OCI-LY1 (cell line): ENCODE measurements around the gene SPTY2D1.

Source experiments
- H2AFZ ChIP-seq: fragments of 200-600 bp; sonication (generic), shearing (Covaris generic); 2 replicates; pipeline ENCODE4 v1.6.0; 2014; ENCODE audit warnings: antibody characterized with exemption, mild to moderate bottlenecking, low read length
- H3F3A ChIP-seq: fragments of 200-600 bp; sonication (generic), shearing (Covaris generic); 2 replicates; pipeline ENCODE4 v1.6.0; 2014; ENCODE audit warnings: mild to moderate bottlenecking, antibody characterized with exemption, low read length, moderate library complexity; ENCODE audit not compliant: insufficient read depth
- H3K27ac ChIP-seq: fragments of 200-600 bp; sonication (generic); 2 replicates; pipeline ENCODE4 v1.5.1; 2014; ENCODE audit warnings: low read length, mixed run types, mild to moderate bottlenecking, low read depth; ENCODE audit not compliant: poor library complexity, severe bottlenecking
- H3K27me3 ChIP-seq: fragments of 200-600 bp; sonication (generic); 2 replicates; pipeline ENCODE4 v1.6.0; 2014; ENCODE audit warnings: antibody characterized with exemption, mild to moderate bottlenecking, low read length, moderate library complexity; ENCODE audit not compliant: insufficient read depth
- H3K36me3 ChIP-seq: fragments of 200-600 bp; sonication (generic); 2 replicates; pipeline ENCODE4 v1.6.1; 2014; ENCODE audit warnings: mild to moderate bottlenecking, antibody characterized with exemption, low read length, moderate library complexity, mixed read lengths; ENCODE audit not compliant: insufficient read depth
- H3K4me1 ChIP-seq: fragments of 200-600 bp; sonication (generic); 2 replicates; pipeline ENCODE4 v1.5.1; 2014; ENCODE audit warnings: mild to moderate bottlenecking, low read length, moderate library complexity; ENCODE audit not compliant: insufficient read depth, severe bottlenecking
- H3K4me2 ChIP-seq: fragments of 200-600 bp; sonication (generic), shearing (Covaris generic); 2 replicates; pipeline ENCODE4 v1.6.1; 2014; ENCODE audit warnings: low read length
- H3K4me3 ChIP-seq: fragments of 200-600 bp; sonication (generic); 2 replicates; pipeline ENCODE4 v1.5.1; 2014; ENCODE audit warnings: low read length, low read depth, mild to moderate bottlenecking, mixed read lengths; ENCODE audit not compliant: poor library complexity, severe bottlenecking
- H3K79me2 ChIP-seq: fragments of 200-600 bp; shearing (Covaris generic); 2 replicates; pipeline ENCODE4 v1.6.1; 2016; ENCODE audit warnings: mixed run types, low read length, mixed read lengths; ENCODE audit not compliant: insufficient read depth
- H3K9ac ChIP-seq: fragments of 200-600 bp; sonication (generic), shearing (Covaris generic); 2 replicates; pipeline ENCODE4 v1.6.1; 2014; ENCODE audit warnings: mild to moderate bottlenecking, low read length, mixed read lengths
- H3K9me2 ChIP-seq: fragments of 200-600 bp; sonication (generic), shearing (Covaris generic); 2 replicates; pipeline ENCODE4 v1.6.1; 2014; ENCODE audit warnings: low read depth, mild to moderate bottlenecking, low read length, mixed read lengths
- H3K9me3 ChIP-seq: fragments of 200-600 bp; shearing (Covaris generic); 2 replicates; pipeline ENCODE4 v1.6.1; 2014; ENCODE audit warnings: low read length, mixed read lengths
- H4K20me1 ChIP-seq: fragments of 200-600 bp; sonication (generic), shearing (Covaris generic); 2 replicates; pipeline ENCODE4 v1.6.0; 2016; ENCODE audit warnings: mild to moderate bottlenecking, low read length; ENCODE audit not compliant: insufficient read depth
- EZH2 ChIP-seq: fragments of 200-600 bp; sonication (generic), shearing (Covaris generic); IDR thresholded peaks from 2 replicates; pipeline ENCODE4 v1.8.0; 2017; ENCODE audit warnings: borderline replicate concordance, mixed run types, mild to moderate bottlenecking, antibody characterized with exemption, low read length, moderate library complexity, mixed read lengths
- TF ChIP-seq, protein P1 (sequence below): fragments of 200-600 bp; sonication (generic), shearing (Covaris generic); IDR thresholded peaks from 2 replicates; pipeline ENCODE4 v1.5.1; 2017; ENCODE audit warnings: mild to moderate bottlenecking, antibody characterized with exemption, low read length, moderate library complexity, mixed read lengths

Gene SPTY2D1

DNA sequence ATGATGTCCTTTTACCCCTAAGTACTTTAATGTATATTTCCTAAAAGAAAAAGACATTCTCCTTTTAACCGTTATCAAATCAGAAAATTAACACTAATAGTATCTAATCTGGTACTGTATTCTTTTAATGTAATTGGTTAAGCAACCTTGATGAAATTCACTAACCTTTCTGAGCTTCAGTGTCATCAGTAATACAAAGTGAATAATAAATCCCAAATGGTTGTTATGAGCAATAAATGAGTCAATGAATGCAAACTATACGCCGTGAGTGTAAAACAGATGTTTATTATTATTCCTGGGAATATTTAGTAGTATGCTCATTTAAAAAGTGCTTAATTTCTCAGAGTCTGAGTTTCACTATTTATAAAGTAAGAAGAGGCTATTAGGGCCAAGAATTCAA lies 67.1 kb downstream of the SPTY2D1 start:
- H3K4me2 ChIP-seq = no peak overlapping the region
- no peaks in the 10 kb centered on the region for H3K9me3 ChIP-seq
- no peak overlapping the region for H3K9ac ChIP-seq
- no peaks in the 10 kb centered on the region for H4K20me1 ChIP-seq
- H3K4me1 ChIP-seq = no peaks in the 10 kb centered on the region
- no peaks in the 10 kb centered on the region for H3F3A ChIP-seq
- H3K36me3 ChIP-seq = no peaks in the 10 kb centered on the region
- no peak overlapping the region for H2AFZ ChIP-seq
- no peaks in the 10 kb centered on the region for H3K9me2 ChIP-seq
- no peak overlapping the region for H3K4me3 ChIP-seq
- no peak overlapping the region for H3K27ac ChIP-seq
- no peak for TF ChIP-seq EZH2
- TF ChIP-seq, protein P1, sequence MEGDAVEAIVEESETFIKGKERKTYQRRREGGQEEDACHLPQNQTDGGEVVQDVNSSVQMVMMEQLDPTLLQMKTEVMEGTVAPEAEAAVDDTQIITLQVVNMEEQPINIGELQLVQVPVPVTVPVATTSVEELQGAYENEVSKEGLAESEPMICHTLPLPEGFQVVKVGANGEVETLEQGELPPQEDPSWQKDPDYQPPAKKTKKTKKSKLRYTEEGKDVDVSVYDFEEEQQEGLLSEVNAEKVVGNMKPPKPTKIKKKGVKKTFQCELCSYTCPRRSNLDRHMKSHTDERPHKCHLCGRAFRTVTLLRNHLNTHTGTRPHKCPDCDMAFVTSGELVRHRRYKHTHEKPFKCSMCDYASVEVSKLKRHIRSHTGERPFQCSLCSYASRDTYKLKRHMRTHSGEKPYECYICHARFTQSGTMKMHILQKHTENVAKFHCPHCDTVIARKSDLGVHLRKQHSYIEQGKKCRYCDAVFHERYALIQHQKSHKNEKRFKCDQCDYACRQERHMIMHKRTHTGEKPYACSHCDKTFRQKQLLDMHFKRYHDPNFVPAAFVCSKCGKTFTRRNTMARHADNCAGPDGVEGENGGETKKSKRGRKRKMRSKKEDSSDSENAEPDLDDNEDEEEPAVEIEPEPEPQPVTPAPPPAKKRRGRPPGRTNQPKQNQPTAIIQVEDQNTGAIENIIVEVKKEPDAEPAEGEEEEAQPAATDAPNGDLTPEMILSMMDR = no peak
- no peaks in the 10 kb centered on the region for H3K79me2 ChIP-seq
- H3K27me3 ChIP-seq = no peaks in the 10 kb centered on the region

DNA sequence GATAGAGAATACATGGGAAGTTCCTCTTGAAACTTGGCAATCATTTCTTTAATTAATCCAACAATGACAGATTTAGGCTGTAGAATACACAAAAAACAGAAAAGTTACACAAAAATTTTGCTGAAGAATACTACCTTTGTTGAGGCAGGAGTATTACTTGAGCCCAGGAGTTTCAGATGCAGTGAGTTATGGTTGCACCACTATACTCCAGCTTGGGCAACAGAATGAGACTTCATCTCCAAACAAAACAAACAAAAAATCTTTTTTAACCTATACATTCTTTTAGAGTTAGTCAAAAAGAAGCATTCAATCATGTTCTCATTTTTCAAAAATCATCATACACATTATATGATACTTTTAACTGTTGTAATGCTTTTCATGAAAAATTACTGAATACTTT lies 67.7 kb downstream of the SPTY2D1 start:
- no peak overlapping the region for H3K27ac ChIP-seq
- H3K79me2 ChIP-seq = no peaks in the 10 kb centered on the region

DNA sequence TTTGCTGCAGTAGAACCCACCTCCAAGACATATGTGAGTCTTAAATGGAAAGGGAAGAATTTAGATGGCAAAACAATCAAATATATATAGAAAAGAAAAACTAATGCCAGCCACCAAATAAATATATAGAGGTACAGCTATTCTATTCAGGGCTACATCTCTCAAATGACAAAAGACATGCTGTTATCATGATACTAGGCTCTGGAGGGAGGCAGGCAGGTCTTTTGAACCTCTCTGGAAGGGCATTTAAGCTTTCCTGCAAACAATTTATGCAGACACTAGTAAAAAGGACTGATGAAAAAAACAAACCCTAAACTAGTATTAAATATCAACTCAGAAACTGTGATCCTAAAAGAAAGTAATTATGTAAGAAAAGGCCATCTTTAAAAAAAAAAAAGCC lies 70.0 kb downstream of the SPTY2D1 start:
- H3K4me1 ChIP-seq = no peaks in the 10 kb centered on the region
- H3K27ac ChIP-seq = no peak overlapping the region
- no peaks in the 10 kb centered on the region for H3K9me2 ChIP-seq
- H2AFZ ChIP-seq = no peak overlapping the region
- H3K4me2 ChIP-seq = no peak overlapping the region
- no peaks in the 10 kb centered on the region for H3K27me3 ChIP-seq
- no peaks in the 10 kb centered on the region for H3K79me2 ChIP-seq
- H3K9me3 ChIP-seq = no peaks in the 10 kb centered on the region
- no peaks in the 10 kb centered on the region for H4K20me1 ChIP-seq
- no peak overlapping the region for H3K9ac ChIP-seq
- H3F3A ChIP-seq = no peaks in the 10 kb centered on the region
- TF ChIP-seq, protein P1 = no peak
- no peak for TF ChIP-seq EZH2
- H3K36me3 ChIP-seq = no peaks in the 10 kb centered on the region
- H3K4me3 ChIP-seq = no peak overlapping the region

More for the DNA sequence above, 67.7 kb downstream of the SPTY2D1 start:
- no peaks in the 10 kb centered on the region for H3K4me1 ChIP-seq
- H3K4me2 ChIP-seq = no peak overlapping the region
- no peaks in the 10 kb centered on the region for H3K9me2 ChIP-seq
- H2AFZ ChIP-seq = no peak overlapping the region
- H3K36me3 ChIP-seq = no peaks in the 10 kb centered on the region
- H3F3A ChIP-seq = no peaks in the 10 kb centered on the region
- TF ChIP-seq, protein P1 = no peak
- TF ChIP-seq EZH2 = no peak
- no peaks in the 10 kb centered on the region for H3K9me3 ChIP-seq
- no peaks in the 10 kb centered on the region for H3K27me3 ChIP-seq
- H4K20me1 ChIP-seq = no peaks in the 10 kb centered on the region
- no peak overlapping the region for H3K9ac ChIP-seq
- H3K4me3 ChIP-seq = no peak overlapping the region
